HepG2 (cell line): Measurements from ENCODE around the gene DAG1. TPM values are rescaled to one million over a fixed set of nuclear protein-coding genes. Genes with fewer than 3 reads are reported as not detected.

Experiments used
- ASH2L ChIP-seq: fragments of 300-600, 200-600 bp; sonication (generic); IDR thresholded peaks from 2 replicates; pipeline ENCODE4 v1.7.0; 2017; ENCODE audit warnings: low read depth, mild to moderate bottlenecking, moderate library complexity, mixed read lengths, low read length; ENCODE audit not compliant: insufficient read length
- CEBPB ChIP-seq: IDR thresholded peaks from 2 replicates; pipeline ENCODE4 v1.6.1; 2011; ENCODE audit warnings: low read depth, low read length, improper control_type of control experiment, borderline replicate concordance
- GPN1 ChIP-seq: sonication (generic); formaldehyde crosslinking; IDR thresholded peaks from 2 replicates; pipeline ENCODE4 v1.5.1; 2020; ENCODE audit warnings: missing genetic modification reagents, borderline replicate concordance
- KMT2B ChIP-seq: IDR thresholded peaks from 2 replicates; pipeline ENCODE4 v1.6.1; 2016; ENCODE audit warnings: missing genetic modification reagents, missing compliant biosample characterization
- NFKBIZ ChIP-seq: IDR thresholded peaks from 2 replicates; pipeline ENCODE4 v1.6.1; 2018; ENCODE audit warnings: missing genetic modification reagents, missing compliant biosample characterization
- RFX1 ChIP-seq: fragments of 450-650 bp; IDR thresholded peaks from 2 replicates; pipeline ENCODE4 v1.6.1; 2017
- RFXANK ChIP-seq: IDR thresholded peaks from 2 replicates; pipeline ENCODE4 v1.6.1; 2016
- SMAD3 ChIP-seq: sonication (generic); formaldehyde crosslinking; IDR thresholded peaks from 2 replicates; pipeline ENCODE4 v1.4.0; 2020; ENCODE audit warnings: missing genetic modification reagents
- SOX5 ChIP-seq: IDR thresholded peaks from 2 replicates; pipeline ENCODE4 v1.6.1; 2016; ENCODE audit warnings: borderline replicate concordance
- SRSF4 ChIP-seq: fragments of 200-400 bp; formaldehyde crosslinking; IDR thresholded peaks from one replicate; pipeline ENCODE4 v1.6.1; 2018; ENCODE audit warnings: mild to moderate bottlenecking, low read depth, low read length, moderate library complexity; ENCODE audit not compliant: poor library complexity, severe bottlenecking
- STAT5B ChIP-seq: sonication (generic); formaldehyde crosslinking; IDR thresholded peaks from 2 replicates; pipeline ENCODE4 v1.4.0; 2020; ENCODE audit warnings: missing genetic modification reagents
- TARDBP ChIP-seq: sonication (generic); formaldehyde crosslinking; IDR thresholded peaks from 2 replicates; pipeline ENCODE4 v1.8.0; 2022; ENCODE audit warnings: mild to moderate bottlenecking, missing genetic modification reagents
- ZNF260 ChIP-seq: sonication (generic); formaldehyde crosslinking; IDR thresholded peaks from 2 replicates; pipeline ENCODE4 v1.4.0; 2020; ENCODE audit warnings: missing genetic modification reagents, low read depth, mild to moderate bottlenecking, borderline replicate concordance
- ZNF264 ChIP-seq: sonication (generic); formaldehyde crosslinking; IDR thresholded peaks from 2 replicates; pipeline ENCODE4 v1.4.0; 2020; ENCODE audit warnings: missing genetic modification reagents
- ZNF496 ChIP-seq: sonication (generic); formaldehyde crosslinking; IDR thresholded peaks from 2 replicates; pipeline ENCODE4 v1.8.1; 2023; ENCODE audit warnings: mild to moderate bottlenecking, moderate library complexity, missing genetic modification reagents; ENCODE audit not compliant: insufficient replicate concordance
- ZNF530 ChIP-seq: sonication (generic); formaldehyde crosslinking; IDR thresholded peaks from 2 replicates; pipeline ENCODE4 v1.5.0; 2020; ENCODE audit warnings: low read depth, mild to moderate bottlenecking, missing genetic modification reagents
- ZNF558 ChIP-seq: sonication (generic); formaldehyde crosslinking; IDR thresholded peaks from 2 replicates; pipeline ENCODE4 v1.9.0; 2022; ENCODE audit warnings: mild to moderate bottlenecking, missing genetic modification reagents, borderline replicate concordance
- ZNF563 ChIP-seq: sonication (generic); formaldehyde crosslinking; IDR thresholded peaks from 2 replicates; pipeline ENCODE4 v1.8.0; 2022; ENCODE audit warnings: mild to moderate bottlenecking, moderate library complexity, missing genetic modification reagents
- ZNF569 ChIP-seq: sonication (generic); formaldehyde crosslinking; IDR thresholded peaks from 2 replicates; pipeline ENCODE4 v1.5.0; 2020; ENCODE audit warnings: mild to moderate bottlenecking, missing genetic modification reagents, moderate library complexity, borderline replicate concordance
- ZNF607 ChIP-seq: sonication (generic); formaldehyde crosslinking; IDR thresholded peaks from 2 replicates; pipeline ENCODE4 v1.5.1; 2020; ENCODE audit warnings: missing genetic modification reagents, mild to moderate bottlenecking, borderline replicate concordance
- ZSCAN12 ChIP-seq: sonication (generic); formaldehyde crosslinking; IDR thresholded peaks from 2 replicates; pipeline ENCODE4 v1.9.0; 2021; ENCODE audit warnings: mild to moderate bottlenecking, missing genetic modification reagents
- polyA plus RNA-seq, 8 experiments: library from polyadenylated mRNA; depleted of rRNA in 3 of 8; stranded (reverse) in 7 of 8; unstranded in 1 of 8; fragments of >200 nt; fragmentation: Illumina TruSeq in 4 of 8; extraction: Trizol in 4 of 8; gene quantifications; 2 replicates each; pipeline versions ENCODE4 v1.2.1 to v1.2.3, GENCODE V29; 2011 to 2016; ENCODE audit warnings: low read depth in 4 of 8, missing spikeins in 1 of 8, mixed read lengths in 1 of 8; ENCODE audit not compliant: insufficient read depth in 1 of 8
- total RNA-seq, 5 experiments: library from RNA; depleted of rRNA; stranded (reverse); fragments of >200 nt; fragmentation: Illumina TruSeq; extraction: Trizol; gene quantifications; 2 replicates each; pipeline ENCODE4 v1.2.3, GENCODE V29; 2016; ENCODE audit warnings: low read depth in 1 of 5
- TF ChIP-seq, protein P1 (sequence below): sonication (generic); formaldehyde crosslinking; IDR thresholded peaks from 2 replicates; pipeline ENCODE4 v1.4.0; 2020; ENCODE audit warnings: missing genetic modification reagents
- TF ChIP-seq, protein P2 (sequence below): sonication (generic); formaldehyde crosslinking; IDR thresholded peaks from 2 replicates; pipeline ENCODE4 v1.8.0; 2022; ENCODE audit warnings: missing genetic modification reagents, mild to moderate bottlenecking, moderate library complexity, borderline replicate concordance
- TF ChIP-seq, protein P3 (sequence below): fragments of 450-650 bp; IDR thresholded peaks from 2 replicates; pipeline ENCODE4 v1.6.1; 2017
- TF ChIP-seq, protein P4 (sequence below): sonication (generic); formaldehyde crosslinking; IDR thresholded peaks from 2 replicates; pipeline ENCODE4 v1.8.0; 2022; ENCODE audit warnings: missing genetic modification reagents, low read depth, mild to moderate bottlenecking, borderline replicate concordance

Gene DAG1
- total and polyA plus RNA-seq, 2 of the 13 experiments (the other 11 are each of a cell fraction or from before 2014, with no cell fraction given): 47.3 to 50.4 TPM

DNA sequence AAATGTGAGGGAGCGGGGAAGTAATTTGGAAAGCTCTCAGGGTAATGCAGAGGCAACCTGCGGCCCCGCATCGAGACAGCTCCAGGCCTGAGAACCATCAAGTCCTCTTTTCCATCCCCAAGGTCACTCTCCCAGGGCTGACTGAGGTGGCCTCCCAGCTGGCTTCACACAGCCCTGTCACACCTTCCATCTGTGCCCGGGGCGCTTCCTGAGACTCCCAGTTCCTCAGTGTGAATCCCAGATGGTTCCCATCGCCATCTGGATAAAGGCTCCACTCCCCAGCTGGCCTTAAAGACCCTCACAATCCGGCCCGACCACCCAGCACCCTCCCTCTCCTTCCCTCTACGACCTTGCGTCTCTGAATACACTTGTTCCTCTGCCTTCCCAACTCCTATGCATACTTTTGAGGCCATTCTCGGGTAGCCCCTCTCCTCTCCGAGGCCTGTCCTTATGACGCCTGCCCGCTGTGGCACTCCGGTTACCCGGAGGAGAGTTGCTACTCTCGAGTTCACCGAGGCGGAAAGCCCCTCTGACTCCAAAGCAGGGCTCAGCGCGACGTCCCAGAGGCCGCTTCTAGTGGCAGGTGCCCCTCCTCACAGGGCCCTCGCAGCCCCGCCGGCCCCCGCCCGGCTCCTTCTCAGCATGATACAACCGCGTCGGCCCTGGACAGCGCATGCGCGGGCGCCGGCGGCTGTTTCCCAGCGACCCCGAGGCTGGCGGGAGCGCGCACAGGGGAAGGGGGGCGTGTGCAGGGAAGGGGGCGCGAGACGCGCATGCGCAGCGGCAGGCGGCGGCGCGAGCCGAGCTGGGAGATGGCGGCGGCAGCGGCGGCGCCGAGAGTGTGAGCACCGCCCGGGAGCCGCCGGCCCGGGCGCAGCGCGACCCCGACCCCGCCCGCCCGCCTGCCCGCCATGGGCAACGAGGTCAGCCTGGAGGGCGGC, 83.9 kb downstream of the DAG1 start, which contains the start of gene BSN (continued):
- TF ChIP-seq GPN1 (CRISPR knock-in tag): no peak
- TF ChIP-seq KMT2B (CRISPR knock-in tag): peak; percentile 59; the same call in 1 of the 2 replicates
- TF ChIP-seq ZSCAN12 (CRISPR knock-in tag): no peak
- TF ChIP-seq, protein P1, sequence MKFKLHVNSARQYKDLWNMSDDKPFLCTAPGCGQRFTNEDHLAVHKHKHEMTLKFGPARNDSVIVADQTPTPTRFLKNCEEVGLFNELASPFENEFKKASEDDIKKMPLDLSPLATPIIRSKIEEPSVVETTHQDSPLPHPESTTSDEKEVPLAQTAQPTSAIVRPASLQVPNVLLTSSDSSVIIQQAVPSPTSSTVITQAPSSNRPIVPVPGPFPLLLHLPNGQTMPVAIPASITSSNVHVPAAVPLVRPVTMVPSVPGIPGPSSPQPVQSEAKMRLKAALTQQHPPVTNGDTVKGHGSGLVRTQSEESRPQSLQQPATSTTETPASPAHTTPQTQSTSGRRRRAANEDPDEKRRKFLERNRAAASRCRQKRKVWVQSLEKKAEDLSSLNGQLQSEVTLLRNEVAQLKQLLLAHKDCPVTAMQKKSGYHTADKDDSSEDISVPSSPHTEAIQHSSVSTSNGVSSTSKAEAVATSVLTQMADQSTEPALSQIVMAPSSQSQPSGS: no peak
- no peak for TF ChIP-seq ZNF530 (CRISPR knock-in tag)
- TF ChIP-seq, protein P2, sequence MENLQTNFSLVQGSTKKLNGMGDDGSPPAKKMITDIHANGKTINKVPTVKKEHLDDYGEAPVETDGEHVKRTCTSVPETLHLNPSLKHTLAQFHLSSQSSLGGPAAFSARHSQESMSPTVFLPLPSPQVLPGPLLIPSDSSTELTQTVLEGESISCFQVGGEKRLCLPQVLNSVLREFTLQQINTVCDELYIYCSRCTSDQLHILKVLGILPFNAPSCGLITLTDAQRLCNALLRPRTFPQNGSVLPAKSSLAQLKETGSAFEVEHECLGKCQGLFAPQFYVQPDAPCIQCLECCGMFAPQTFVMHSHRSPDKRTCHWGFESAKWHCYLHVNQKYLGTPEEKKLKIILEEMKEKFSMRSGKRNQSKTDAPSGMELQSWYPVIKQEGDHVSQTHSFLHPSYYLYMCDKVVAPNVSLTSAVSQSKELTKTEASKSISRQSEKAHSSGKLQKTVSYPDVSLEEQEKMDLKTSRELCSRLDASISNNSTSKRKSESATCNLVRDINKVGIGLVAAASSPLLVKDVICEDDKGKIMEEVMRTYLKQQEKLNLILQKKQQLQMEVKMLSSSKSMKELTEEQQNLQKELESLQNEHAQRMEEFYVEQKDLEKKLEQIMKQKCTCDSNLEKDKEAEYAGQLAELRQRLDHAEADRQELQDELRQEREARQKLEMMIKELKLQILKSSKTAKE (CRISPR knock-in tag): no peak
- no peak for TF ChIP-seq SOX5
- peak; percentile 44 for TF ChIP-seq ASH2L
- TF ChIP-seq SRSF4: no peak
- TF ChIP-seq, protein P3, sequence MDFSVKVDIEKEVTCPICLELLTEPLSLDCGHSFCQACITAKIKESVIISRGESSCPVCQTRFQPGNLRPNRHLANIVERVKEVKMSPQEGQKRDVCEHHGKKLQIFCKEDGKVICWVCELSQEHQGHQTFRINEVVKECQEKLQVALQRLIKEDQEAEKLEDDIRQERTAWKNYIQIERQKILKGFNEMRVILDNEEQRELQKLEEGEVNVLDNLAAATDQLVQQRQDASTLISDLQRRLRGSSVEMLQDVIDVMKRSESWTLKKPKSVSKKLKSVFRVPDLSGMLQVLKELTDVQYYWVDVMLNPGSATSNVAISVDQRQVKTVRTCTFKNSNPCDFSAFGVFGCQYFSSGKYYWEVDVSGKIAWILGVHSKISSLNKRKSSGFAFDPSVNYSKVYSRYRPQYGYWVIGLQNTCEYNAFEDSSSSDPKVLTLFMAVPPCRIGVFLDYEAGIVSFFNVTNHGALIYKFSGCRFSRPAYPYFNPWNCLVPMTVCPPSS: no peak
- no peak for TF ChIP-seq ZNF264
- no peak; the same call in 1 of the 2 replicates for TF ChIP-seq ZNF558 (CRISPR knock-in tag)
- no peak for TF ChIP-seq ZNF569
- TF ChIP-seq ZNF260: no peak
- TF ChIP-seq RFX1: peak; percentile 66
- TF ChIP-seq RFXANK: no peak
- TF ChIP-seq STAT5B (CRISPR knock-in tag): no peak
- no peak for TF ChIP-seq SMAD3 (CRISPR knock-in tag)
- TF ChIP-seq, protein P4, sequence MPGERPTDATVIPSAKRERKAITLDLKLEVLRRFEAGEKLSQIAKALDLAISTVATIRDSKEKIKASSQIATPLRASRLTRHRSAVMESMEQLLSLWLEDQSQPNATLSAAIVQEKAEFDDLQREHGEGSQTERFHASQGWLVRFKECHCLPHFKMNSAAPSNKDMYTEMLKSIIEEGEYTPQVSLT (CRISPR knock-in tag): no peak
- peak; percentile 20; the same call in 1 of the 2 replicates for TF ChIP-seq ZNF607 (CRISPR knock-in tag)
- TF ChIP-seq ZNF496 (CRISPR knock-in tag): no peak
- TF ChIP-seq TARDBP (CRISPR knock-in tag): peak; percentile 22; the same call in 1 of the 2 replicates
- no peak for TF ChIP-seq CEBPB
- no peak for TF ChIP-seq NFKBIZ
- peak; percentile 6; the same call in 1 of the 2 replicates for TF ChIP-seq ZNF563 (CRISPR knock-in tag)
